Upper lobe of right lung (tissue), 1 donor: Measurements from ENCODE around the gene POU2F1. TPM values are rescaled to one million over a fixed set of nuclear protein-coding genes. Genes with fewer than 3 reads are reported as not detected.

Experiments
- ATAC-seq: fragments of 200-7000 bp; cut with Tn5 transposase; one replicate; pipeline ENCODE4 v1.9.1; 2020; ENCODE audit warnings: mild to moderate bottlenecking, moderate library complexity
- DNase-seq: peaks from one replicate; pipeline ENCODE4 v3.0.0-alpha.2; 2020
- H3K27ac ChIP-seq: fragments of 200-600 bp; one replicate; pipeline ENCODE4 v1.8.0; 2022
- H3K27me3 ChIP-seq: fragments of 200-600 bp; one replicate; pipeline ENCODE4 v1.8.0; 2022; ENCODE audit warnings: mild to moderate bottlenecking
- H3K36me3 ChIP-seq: fragments of 200-600 bp; one replicate; pipeline ENCODE4 v1.8.0; 2022
- H3K4me1 ChIP-seq: fragments of 200-600 bp; one replicate; pipeline ENCODE4 v1.8.0; 2022
- H3K4me3 ChIP-seq: fragments of 200-600 bp; one replicate; pipeline ENCODE4 v1.8.0; 2022; ENCODE audit warnings: mild to moderate bottlenecking
- H3K9me3 ChIP-seq: fragments of 200-600 bp; one replicate; pipeline ENCODE4 v1.8.0; 2022
- intact Hi-C: fragments of 100-400 bp; cut with DNase I; formaldehyde crosslinking; loops from one replicate; pipeline ENCODE4 v1.11.0; 2022
- total RNA-seq: library from RNA; stranded (reverse); fragmentation: NEBNext Ultra II Directional; extraction: Animal tissue kit (Norgen Biotek cat#: 25700); gene quantifications from one replicate; pipeline ENCODE4 v1.2.1, GENCODE V29; 2021
- TF ChIP-seq, protein P1 (sequence below): fragments of 200-600 bp; IDR thresholded peaks from one replicate; pipeline ENCODE4 v1.8.0; 2022; ENCODE audit warnings: antibody characterized with exemption
- donor health status: DM: no; HTN: yes; CAD: no; lungs with severe emphysema.

Gene POU2F1
- total RNA-seq, 1 donor from 2014 or later = 15.3 TPM

DNA sequence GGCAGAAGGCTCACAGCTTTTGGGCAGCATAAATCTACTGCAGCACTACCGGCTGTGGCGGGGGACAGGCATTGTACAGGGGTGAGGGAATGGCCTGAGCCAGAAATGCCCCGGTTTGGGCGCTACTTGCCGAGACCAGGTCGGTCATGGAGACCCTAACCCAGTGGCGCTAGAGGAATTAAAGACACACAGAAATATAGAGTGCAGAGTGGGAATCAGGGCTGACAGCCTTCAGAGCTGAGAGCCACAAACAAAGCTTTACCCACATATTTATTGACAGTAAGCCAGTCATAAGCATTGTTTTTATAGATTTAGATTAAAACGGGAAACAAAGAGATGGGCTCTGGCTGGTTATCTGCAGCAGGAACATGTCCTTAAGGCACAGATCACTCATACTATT is 101.8 kb downstream of the POU2F1 start:
- H3K4me1 ChIP-seq = no peaks in the 10 kb centered on the region
- TF ChIP-seq, protein P1, sequence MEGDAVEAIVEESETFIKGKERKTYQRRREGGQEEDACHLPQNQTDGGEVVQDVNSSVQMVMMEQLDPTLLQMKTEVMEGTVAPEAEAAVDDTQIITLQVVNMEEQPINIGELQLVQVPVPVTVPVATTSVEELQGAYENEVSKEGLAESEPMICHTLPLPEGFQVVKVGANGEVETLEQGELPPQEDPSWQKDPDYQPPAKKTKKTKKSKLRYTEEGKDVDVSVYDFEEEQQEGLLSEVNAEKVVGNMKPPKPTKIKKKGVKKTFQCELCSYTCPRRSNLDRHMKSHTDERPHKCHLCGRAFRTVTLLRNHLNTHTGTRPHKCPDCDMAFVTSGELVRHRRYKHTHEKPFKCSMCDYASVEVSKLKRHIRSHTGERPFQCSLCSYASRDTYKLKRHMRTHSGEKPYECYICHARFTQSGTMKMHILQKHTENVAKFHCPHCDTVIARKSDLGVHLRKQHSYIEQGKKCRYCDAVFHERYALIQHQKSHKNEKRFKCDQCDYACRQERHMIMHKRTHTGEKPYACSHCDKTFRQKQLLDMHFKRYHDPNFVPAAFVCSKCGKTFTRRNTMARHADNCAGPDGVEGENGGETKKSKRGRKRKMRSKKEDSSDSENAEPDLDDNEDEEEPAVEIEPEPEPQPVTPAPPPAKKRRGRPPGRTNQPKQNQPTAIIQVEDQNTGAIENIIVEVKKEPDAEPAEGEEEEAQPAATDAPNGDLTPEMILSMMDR = no peak
- H3K27ac ChIP-seq = no peak overlapping the region
- no peak for DNase-seq
- H3K9me3 ChIP-seq = peaks cover 38% of the 10 kb centered on the region
- no peak for ATAC-seq
- H3K27me3 ChIP-seq = no peaks in the 10 kb centered on the region
- intact Hi-C loops = no loop called here
- no peak overlapping the region for H3K4me3 ChIP-seq
- H3K36me3 ChIP-seq = no peaks in the 10 kb centered on the region

DNA sequence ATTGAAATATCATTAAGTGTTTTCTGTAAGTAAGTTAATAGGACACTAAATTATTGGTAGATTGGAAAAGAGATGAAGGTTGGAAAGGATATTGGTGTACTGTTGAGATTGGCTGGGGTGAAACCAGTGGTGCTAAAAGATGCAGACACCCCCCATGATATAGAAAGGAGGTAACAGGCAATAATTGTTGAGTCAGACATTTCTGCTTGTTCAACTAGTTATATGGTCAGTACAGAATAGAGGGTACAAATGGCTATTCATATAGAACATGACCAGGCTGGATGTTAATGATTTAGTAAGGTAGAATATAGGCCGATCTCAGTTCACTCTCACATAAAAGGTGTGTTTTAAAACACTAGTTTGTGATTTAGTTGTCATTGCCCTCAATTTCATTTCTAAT is 104.5 kb downstream of the POU2F1 start:
- ATAC-seq (no peak), DNase-seq (no peak)
- Histone ChIP-seq H3K4me1 (no peaks in the 10 kb centered on the region), H3K4me3 (no peak overlapping the region), H3K27ac (no peak overlapping the region), H3K36me3 (no peaks in the 10 kb centered on the region), H3K27me3 (no peaks in the 10 kb centered on the region), H3K9me3 (peaks cover 34% of the 10 kb centered on the region)
- intact Hi-C loops = no loop called here
- TF ChIP-seq, protein P1 = no peak

DNA sequence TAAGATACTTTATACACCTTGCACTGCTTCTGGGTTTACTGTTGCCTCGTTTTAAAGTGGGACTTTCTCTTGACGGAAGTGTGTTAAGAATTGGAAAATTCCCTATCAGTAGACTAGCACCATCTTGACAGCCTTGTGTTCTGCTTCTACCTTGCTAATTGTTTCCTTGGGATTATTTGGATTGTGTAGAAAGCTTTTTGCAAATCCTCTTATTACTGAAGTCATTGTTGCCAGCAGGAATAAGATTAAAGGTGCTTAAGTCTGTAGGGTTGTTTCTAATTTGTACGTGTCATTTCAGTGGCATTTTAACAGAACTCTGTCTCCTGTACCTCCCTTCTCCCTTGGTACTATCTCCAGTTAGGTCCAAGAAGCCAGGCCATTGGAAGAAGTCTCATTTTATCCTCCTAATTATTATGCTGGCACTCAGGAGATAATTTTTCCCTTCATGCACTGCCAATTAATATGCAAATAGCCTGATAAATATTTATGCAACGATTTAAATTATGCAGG is 107.7 kb downstream of the POU2F1 start:
- ATAC-seq = no peak
- H3K4me1 ChIP-seq = peaks cover 19% of the 10 kb centered on the region
- H3K27ac ChIP-seq = no peak overlapping the region
- TF ChIP-seq, protein P1 = no peak
- no peaks in the 10 kb centered on the region for H3K27me3 ChIP-seq
- no peak overlapping the region for H3K4me3 ChIP-seq
- peaks cover under 1% of the 10 kb centered on the region for H3K36me3 ChIP-seq
- H3K9me3 ChIP-seq = peaks cover 4% of the 10 kb centered on the region
- DNase-seq = no peak
- intact Hi-C loops = no loop called here

DNA sequence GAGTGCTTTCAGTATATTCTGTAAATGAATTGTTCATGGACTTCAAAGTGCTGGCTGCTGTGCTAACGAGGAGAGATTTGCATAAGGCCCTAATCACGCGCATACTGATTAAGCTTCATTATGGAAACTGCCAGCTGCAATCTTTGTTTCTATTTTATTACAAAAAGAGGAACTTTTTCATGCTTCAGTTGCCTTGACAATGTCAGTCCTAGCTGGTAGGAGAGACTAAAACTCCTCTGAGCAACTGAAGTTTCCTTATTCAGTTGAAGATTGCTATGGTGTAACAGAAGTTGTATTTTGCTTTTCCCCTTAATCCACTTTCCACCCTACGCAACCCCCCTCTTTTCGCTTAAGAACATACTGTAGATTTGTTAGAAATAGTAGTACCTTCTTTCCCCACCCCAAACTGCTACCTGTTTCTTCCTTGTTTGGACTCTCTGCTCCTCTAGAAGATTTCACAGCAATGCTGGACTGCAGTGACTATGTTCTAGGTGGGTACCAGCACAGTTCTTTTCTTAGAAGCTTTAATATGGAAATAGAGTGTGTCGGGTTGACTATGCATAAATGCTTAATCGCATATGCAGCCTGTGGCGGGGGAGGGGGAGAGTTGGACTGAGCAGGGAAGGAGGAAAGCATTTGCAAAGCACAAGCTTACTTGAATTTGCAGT is 108.3 kb downstream of the POU2F1 start:
- no peak overlapping the region for H3K27ac ChIP-seq

DNA sequence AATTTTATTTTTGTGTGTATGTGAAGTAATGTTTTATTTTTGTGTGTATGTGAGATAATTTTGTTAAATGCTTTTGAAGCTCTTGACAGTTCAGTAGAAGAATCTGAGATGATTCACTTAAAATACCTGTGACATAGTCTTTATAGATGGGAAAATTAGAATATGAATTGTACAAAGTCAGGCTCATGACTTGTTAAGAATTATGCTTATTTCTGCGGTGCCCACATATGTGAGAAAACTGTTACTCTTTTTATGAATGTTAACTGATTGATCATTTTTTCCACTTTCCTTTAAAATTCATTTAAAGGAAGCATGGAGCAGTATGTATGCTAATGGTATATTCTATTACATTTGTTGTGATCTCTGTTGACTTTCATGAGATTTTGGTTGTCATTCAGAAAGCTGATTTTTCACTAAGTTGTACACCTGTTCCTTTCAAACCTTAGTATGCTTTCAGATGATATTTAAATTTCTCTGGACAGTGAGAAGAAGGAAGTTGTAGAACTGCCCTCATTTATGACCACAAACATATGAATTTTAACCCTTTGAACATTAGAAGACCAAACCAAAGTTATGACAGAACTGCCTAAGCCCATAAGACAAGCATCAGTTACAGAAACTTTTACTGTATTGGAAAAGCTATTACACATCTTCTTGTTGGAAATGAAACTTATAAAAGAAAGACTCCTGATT is 110.1 kb downstream of the POU2F1 start:
- peaks cover 4% of the 10 kb centered on the region for H3K36me3 ChIP-seq
- ATAC-seq = no peak

More for the DNA sequence above, 108.3 kb downstream of the POU2F1 start:
- ATAC-seq = peak; percentile 50
- TF ChIP-seq, protein P1 = no peak
- intact Hi-C loops = no loop called here
- no peaks in the 10 kb centered on the region for H3K27me3 ChIP-seq
- DNase-seq = no peak
- H3K36me3 ChIP-seq = peaks cover 4% of the 10 kb centered on the region
- H3K9me3 ChIP-seq = no peaks in the 10 kb centered on the region
- no peak overlapping the region for H3K4me3 ChIP-seq
- peaks cover 19% of the 10 kb centered on the region for H3K4me1 ChIP-seq

More for the DNA sequence above, 110.1 kb downstream of the POU2F1 start:
- intact Hi-C loops = no loop called here
- H3K4me3 ChIP-seq = no peak overlapping the region
- TF ChIP-seq, protein P1 = no peak
- DNase-seq = no peak
- H3K4me1 ChIP-seq = peaks cover 19% of the 10 kb centered on the region
- no peaks in the 10 kb centered on the region for H3K9me3 ChIP-seq
- H3K27ac ChIP-seq = no peak overlapping the region
- H3K27me3 ChIP-seq = no peaks in the 10 kb centered on the region
